CD4-positive, alpha-beta memory T cell (primary cell): Measurements from ENCODE around the gene NTN5. TPM values are rescaled to one million over a fixed set of nuclear protein-coding genes. Genes with fewer than 3 reads are reported as not detected.
"Not testable (repeated sequence)": the region's sequence is repeated elsewhere in the genome, so short reads cannot be mapped to it uniquely, and the experiment has no call there.

Source experiments
- CTCF ChIA-PET: fragments of 350-600 bp; sonication (Branson Sonifier 250); formaldehyde crosslinking; loops from one replicate; lab custom pipeline; 2021; ENCODE audit warnings: inconsistent platforms; ENCODE audit not compliant: partially characterized antibody; lab: Charles Lee
- POLR2A ChIA-PET: fragments of 350-600 bp; sonication (Branson Sonifier 250); formaldehyde crosslinking; loops from one replicate; lab custom pipeline; 2021; ENCODE audit not compliant: partially characterized antibody; lab: Charles Lee
- DNase-seq, 5 donors: peaks; one replicate each; pipeline versions ENCODE4 v3.0.0 to v3.0.0-alpha.2; 2020 to 2022; ENCODE audit warnings: mixed read lengths in 1 of 5
- H3K27ac ChIP-seq: one replicate; pipeline ENCODE4 v1.7.0; 2013; ENCODE audit warnings: low read depth, low read length
- H3K27me3 ChIP-seq: 2 replicates; pipeline ENCODE4 v1.7.0; 2013; ENCODE audit warnings: mild to moderate bottlenecking, low read length, moderate library complexity; ENCODE audit not compliant: insufficient read depth
- H3K36me3 ChIP-seq: 2 replicates; pipeline ENCODE4 v1.7.0; 2013; ENCODE audit warnings: mild to moderate bottlenecking, low read length, moderate library complexity; ENCODE audit not compliant: insufficient read depth
- H3K4me1 ChIP-seq: 2 replicates; pipeline ENCODE4 v1.7.0; 2013; ENCODE audit warnings: mild to moderate bottlenecking, low read length, moderate library complexity; ENCODE audit not compliant: insufficient read depth
- H3K4me3 ChIP-seq, 2 donors: one replicate each; pipeline ENCODE4 v1.7.0; 2013; ENCODE audit warnings: low read length in 2 of 2, mild to moderate bottlenecking in 1 of 2
- H3K9me3 ChIP-seq, 2 donors: one replicate each; pipeline ENCODE4 v1.7.0; 2013; ENCODE audit warnings: low read length in 2 of 2, control low read depth in 1 of 2; ENCODE audit not compliant: control insufficient read depth in 1 of 2
- H3K27ac Mint-ChIP-seq, 7 donors: one replicate each; pipeline ENCODE4 v1.8.0; 2020 to 2021; ENCODE audit warnings: mixed read lengths in 7 of 7, mild to moderate bottlenecking in 6 of 7, inconsistent platforms in 3 of 7, moderate library complexity in 3 of 7
- H3K27me3 Mint-ChIP-seq, 2 donors: one replicate each; pipeline ENCODE4 v1.8.0; 2020 to 2021; ENCODE audit warnings: mixed read lengths in 2 of 2
- H3K36me3 Mint-ChIP-seq, 2 donors: one replicate each; pipeline ENCODE4 v1.8.0; 2020 to 2021; ENCODE audit warnings: mixed read lengths in 2 of 2, inconsistent platforms in 1 of 2, mild to moderate bottlenecking in 1 of 2
- H3K4me1 Mint-ChIP-seq, 4 donors: one replicate each; pipeline ENCODE4 v1.8.0; 2020 to 2021; ENCODE audit warnings: mixed read lengths in 4 of 4, mild to moderate bottlenecking in 1 of 4
- H3K4me3 Mint-ChIP-seq, 8 donors: one replicate each; pipeline ENCODE4 v1.8.0; 2020 to 2021; ENCODE audit warnings: mixed read lengths in 8 of 8, mild to moderate bottlenecking in 7 of 8, moderate library complexity in 6 of 8, inconsistent platforms in 3 of 8
- H3K9me3 Mint-ChIP-seq, 8 donors: one replicate each; pipeline ENCODE4 v1.8.0; 2020 to 2021; ENCODE audit warnings: mixed read lengths in 8 of 8, mild to moderate bottlenecking in 5 of 8, inconsistent platforms in 3 of 8, moderate library complexity in 1 of 8
- intact Hi-C: fragments of 100-400 bp; cut with micrococcal nuclease; formaldehyde crosslinking; loops from one replicate; pipeline ENCODE4 v1.15.1; 2023
- polyA plus RNA-seq, 2 donors: library from polyadenylated mRNA; unstranded; fragments of 300-500 nt; fragmentation: Illumina TruSeq; gene quantifications; one replicate each; pipeline ENCODE4 v1.2.3, GENCODE V29; 2021
- total RNA-seq, 2 experiments: library from RNA; stranded (reverse); gene quantifications; one replicate each; pipeline ENCODE4 v1.2.3, GENCODE V29; 2021

Gene NTN5
- total and polyA plus RNA-seq, 4 experiments from 2014 or later: 0.62 to 3.3 (median 2.3) TPM; not detected in 1

DNA sequence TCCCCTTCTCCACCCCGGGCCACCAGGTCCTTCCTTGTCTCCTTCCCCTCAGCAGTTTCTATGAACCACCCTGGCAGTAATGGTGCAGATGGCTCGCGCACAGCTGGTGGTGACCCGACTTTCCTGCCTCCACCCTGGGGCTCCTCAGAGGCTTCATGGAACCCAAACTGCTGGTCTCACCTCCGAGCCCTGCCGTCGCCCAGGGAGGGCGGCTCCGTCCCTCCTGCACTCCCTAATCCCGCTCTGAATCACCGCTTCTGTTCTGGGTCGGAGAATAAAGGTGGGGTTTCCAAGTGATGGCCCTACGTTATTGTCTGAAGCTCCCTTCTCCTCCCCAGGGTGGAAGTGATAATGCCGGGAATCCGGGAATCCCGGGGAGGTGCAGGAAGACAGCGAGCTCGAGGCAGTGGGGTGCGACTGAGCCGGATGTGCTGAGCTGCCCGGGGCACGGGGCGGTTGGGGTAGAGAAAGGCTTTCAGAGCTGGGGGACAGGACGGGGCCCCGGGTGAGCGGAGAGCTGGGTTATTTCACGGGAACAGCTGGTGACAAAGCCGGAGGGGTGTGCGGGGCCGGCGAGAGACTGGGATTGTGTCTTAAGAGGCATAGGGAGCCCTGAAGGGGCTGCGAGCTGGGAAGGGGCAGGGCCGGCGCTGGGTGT, 23.7 kb upstream of the NTN5 start:
- no peak for DNase-seq
- no peaks in the 10 kb centered on the region for H3K9me3 Mint-ChIP-seq
- no peak overlapping the region for H3K27ac ChIP-seq
- peaks cover 7% of the 10 kb centered on the region for H3K4me1 ChIP-seq
- H3K4me3 Mint-ChIP-seq: peak overlapping the region in 7 of 8 donors; percentile 28 to 75 (median 63)
- peaks cover 0 to 8% of the 10 kb centered on the region in 2 donors for H3K27me3 Mint-ChIP-seq
- peaks cover 0 to 14% (median 7%) of the 10 kb centered on the region in 4 donors for H3K4me1 Mint-ChIP-seq
- H3K9me3 ChIP-seq: no peaks in the 10 kb centered on the region
- ChIA-PET CTCF (interaction anchor here (1.0 to 1.2 kb wide), 3 partner anchors 22 to 145 kb away, joined by 3 read pairs; no protein-coding TSS in a partner anchor), POLR2A (interaction anchor here (1.0 to 1.4 kb wide), 2 partner anchors 17 to 30 kb away, joined by 3 read pairs; no protein-coding TSS in a partner anchor)
- no peaks in the 10 kb centered on the region for H3K36me3 ChIP-seq
- H3K36me3 Mint-ChIP-seq: peaks cover 3 to 11% of the 10 kb centered on the region in 2 donors
- intact Hi-C loops: no loop called here
- H3K27me3 ChIP-seq: peaks cover 7% of the 10 kb centered on the region
- H3K4me3 ChIP-seq: no peak overlapping the region
- H3K27ac Mint-ChIP-seq: peak overlapping the region in 3 of 7 donors; percentile 29 to 60 (median 41)

DNA sequence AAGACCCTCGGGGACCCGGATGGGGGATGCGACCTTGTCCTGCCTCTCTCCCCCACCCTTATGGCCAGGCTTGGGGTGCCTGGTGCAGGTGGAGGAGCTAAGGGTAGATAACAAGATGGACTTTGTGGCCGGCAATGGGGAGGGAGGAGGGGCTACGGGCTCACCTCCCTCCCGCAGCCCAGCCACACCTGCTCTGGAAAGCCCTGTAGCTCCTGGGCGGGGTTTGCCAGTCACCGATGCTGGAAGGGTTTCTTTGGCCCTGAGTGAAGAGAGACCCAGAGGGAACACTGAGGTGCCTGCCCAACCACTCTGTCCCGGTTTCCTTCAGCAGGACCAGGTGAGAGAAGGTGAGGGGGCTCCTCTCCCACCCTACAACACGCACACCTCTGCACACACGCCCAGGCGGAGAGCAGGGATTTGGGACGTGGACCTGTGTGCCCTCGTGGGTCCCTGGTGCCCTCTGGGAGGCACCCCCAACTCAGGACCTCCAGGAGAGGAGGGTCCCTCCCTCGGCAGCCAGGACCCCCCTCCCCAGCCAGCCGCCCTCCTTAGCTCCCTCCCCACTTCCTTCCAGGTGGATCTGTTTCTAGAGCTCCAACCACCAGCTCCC, 23.0 kb upstream of the NTN5 start, which contains the start of gene FUT2:
Gene FUT2 (plus strand): TSS at position 229 of the 610 bp plus-strand sequence. CDS start 6,986 bp downstream, outside the sequence.
- H3K9me3 Mint-ChIP-seq: no peaks in the 10 kb centered on the region
- H3K36me3 Mint-ChIP-seq: peaks cover 3 to 6% of the 10 kb centered on the region in 2 donors
- Histone ChIP-seq H3K36me3 (no peaks in the 10 kb centered on the region), H3K9me3 (no peaks in the 10 kb centered on the region), H3K27ac (no peak within 1 kb of the TSS), H3K4me3 (no peak within 1 kb of the TSS), H3K4me1 (peaks cover 7% of the 10 kb centered on the region), H3K27me3 (peaks cover 7% of the 10 kb centered on the region)
- H3K27me3 Mint-ChIP-seq: peaks cover 0 to 8% of the 10 kb centered on the region in 2 donors
- H3K4me1 Mint-ChIP-seq: peaks cover 0 to 14% (median 7%) of the 10 kb centered on the region in 4 donors
- H3K27ac Mint-ChIP-seq: peak within 1 kb of the TSS in 3 of 7 donors; percentile 29 to 60 (median 41)
- ChIA-PET POLR2A (interaction anchor here (1.0 kb wide), 1 partner anchor 18 kb away, joined by 3 read pairs; no protein-coding TSS in a partner anchor), CTCF (interaction anchor here (1.0 to 1.2 kb wide), 3 partner anchors 21 to 146 kb away, joined by 3 read pairs; no protein-coding TSS in a partner anchor)
- H3K4me3 Mint-ChIP-seq: peak within 1 kb of the TSS in 7 of 8 donors; percentile 28 to 75 (median 63)
- intact Hi-C loops: no loop called here
- DNase-seq: no peak

GRCh38 chr19:48693629-48694028, 20.8 kb upstream of the NTN5 start:
- CTCF ChIA-PET: interaction anchor here (0.9 to 1.2 kb wide), 2 partner anchors 18 to 149 kb away, joined by 3 read pairs; no protein-coding TSS in a partner anchor
- DNase-seq: not testable (repeated sequence)
- peak overlapping the region in 1 of 7 donors; percentile 15 for H3K27ac Mint-ChIP-seq

GRCh38 chr19:48689449-48689848, 16.6 kb upstream of the NTN5 start:
- Histone ChIP-seq H3K4me3 (no peak overlapping the region), H3K9me3 (no peaks in the 10 kb centered on the region), H3K36me3 (no peaks in the 10 kb centered on the region), H3K4me1 (no peaks in the 10 kb centered on the region), H3K27me3 (no peaks in the 10 kb centered on the region), H3K27ac (no peak overlapping the region)
- Mint-ChIP-seq H3K36me3 (no peaks in the 10 kb centered on the region), H3K4me1 (no peaks in the 10 kb centered on the region), H3K9me3 (no peaks in the 10 kb centered on the region), H3K4me3 (no peak overlapping the region), H3K27me3 (no peaks in the 10 kb centered on the region), H3K27ac (no peak overlapping the region)
- DNase-seq: no peak
- ChIA-PET CTCF (no interaction called here), POLR2A (no interaction called here)
- intact Hi-C loops: no loop called here

More at GRCh38 chr19:48693629-48694028, 20.8 kb upstream of the NTN5 start:
- H3K36me3 ChIP-seq, H3K9me3 Mint-ChIP-seq, H3K27me3 Mint-ChIP-seq, H3K9me3 ChIP-seq, H3K27me3 ChIP-seq, H3K4me3 Mint-ChIP-seq, H3K4me1 ChIP-seq, H3K36me3 Mint-ChIP-seq, intact Hi-C loops, H3K27ac ChIP-seq, POLR2A ChIA-PET, H3K4me3 ChIP-seq: not testable (repeated sequence)
- H3K4me1 Mint-ChIP-seq: peaks cover 0 to 14% (median 7%) of the 10 kb centered on the region in 4 donors

DNA sequence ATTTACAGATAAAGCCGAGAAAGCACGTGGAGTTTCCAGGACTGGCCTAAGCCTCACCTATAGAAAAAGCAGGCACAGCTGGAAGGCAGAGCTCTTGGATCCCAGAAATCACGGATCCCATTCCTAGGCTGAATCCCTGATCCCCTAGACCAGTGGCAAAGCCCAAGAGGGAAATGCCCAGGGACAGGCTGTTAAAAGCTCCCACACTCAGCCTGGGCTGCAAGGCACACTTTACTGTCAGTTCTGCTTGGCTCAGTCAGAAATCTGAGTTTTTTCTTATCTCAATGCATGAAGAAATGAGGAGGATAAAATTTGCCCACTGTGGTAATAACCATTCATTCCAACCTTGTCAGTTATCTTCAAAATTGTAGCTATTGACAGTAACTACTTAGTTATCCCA, 15.0 kb upstream of the NTN5 start:
- CTCF ChIA-PET: no interaction called here

GRCh38 chr19:48686637-48687036, 13.8 kb upstream of the NTN5 start:
- peak overlapping the region in 1 of 7 donors; percentile 8 for H3K27ac Mint-ChIP-seq
- H3K4me1 ChIP-seq, H3K36me3 ChIP-seq, H3K4me3 ChIP-seq, H3K4me1 Mint-ChIP-seq, CTCF ChIA-PET, H3K9me3 ChIP-seq, H3K27me3 ChIP-seq, POLR2A ChIA-PET, H3K4me3 Mint-ChIP-seq, intact Hi-C loops, H3K27me3 Mint-ChIP-seq, H3K36me3 Mint-ChIP-seq, H3K27ac ChIP-seq, DNase-seq, H3K9me3 Mint-ChIP-seq: not testable (repeated sequence)

More for the DNA sequence above, 15.0 kb upstream of the NTN5 start:
- H3K36me3 ChIP-seq: no peaks in the 10 kb centered on the region
- Mint-ChIP-seq H3K9me3 (no peaks in the 10 kb centered on the region), H3K36me3 (no peaks in the 10 kb centered on the region), H3K27ac (no peak overlapping the region), H3K4me3 (no peak overlapping the region), H3K4me1 (no peaks in the 10 kb centered on the region), H3K27me3 (no peaks in the 10 kb centered on the region)
- H3K27me3 ChIP-seq: no peaks in the 10 kb centered on the region
- H3K4me3 ChIP-seq: no peak overlapping the region
- H3K4me1 ChIP-seq: no peaks in the 10 kb centered on the region
- POLR2A ChIA-PET: interaction anchor here (0.7 kb wide), 1 partner anchor 172 kb away, joined by 3 read pairs; no protein-coding TSS in a partner anchor
- intact Hi-C loops: no loop called here
- no peaks in the 10 kb centered on the region for H3K9me3 ChIP-seq
- H3K27ac ChIP-seq: no peak overlapping the region
- DNase-seq: no peak

DNA sequence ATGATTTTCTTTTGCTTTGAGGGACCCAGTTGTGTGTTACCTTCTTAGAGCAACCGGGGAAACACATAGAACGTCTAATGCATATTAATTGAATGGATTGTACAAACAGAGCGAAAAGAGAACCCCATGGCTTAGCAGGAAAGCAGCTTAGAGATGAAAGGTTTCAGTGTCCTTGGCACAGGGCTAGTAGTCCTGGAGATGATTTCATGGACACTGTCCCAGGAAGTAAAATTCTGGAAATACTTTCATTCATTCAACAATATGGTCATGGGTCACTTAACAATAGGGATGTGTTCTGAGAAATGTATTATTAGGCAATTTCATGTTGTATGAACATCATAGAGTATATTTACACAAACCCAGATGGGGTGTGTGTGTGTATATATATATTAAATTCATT, 13.3 kb upstream of the NTN5 start:
- H3K36me3 Mint-ChIP-seq: no peaks in the 10 kb centered on the region
- no peak overlapping the region for H3K27ac Mint-ChIP-seq
- H3K9me3 Mint-ChIP-seq: no peaks in the 10 kb centered on the region
- ChIA-PET CTCF (interaction anchor here (2.1 kb wide), 1 partner anchor 11 kb away, joined by 7 read pairs; no protein-coding TSS in a partner anchor), POLR2A (interaction anchor here (0.5 kb wide), 1 partner anchor 411 kb away, joined by 3 read pairs; no protein-coding TSS in a partner anchor)
- intact Hi-C loops: no loop called here
- Histone ChIP-seq H3K27me3 (no peaks in the 10 kb centered on the region), H3K4me1 (no peaks in the 10 kb centered on the region), H3K9me3 (no peaks in the 10 kb centered on the region), H3K27ac (no peak overlapping the region), H3K4me3 (no peak overlapping the region), H3K36me3 (no peaks in the 10 kb centered on the region)
- no peaks in the 10 kb centered on the region for H3K27me3 Mint-ChIP-seq
- no peak for DNase-seq
- no peaks in the 10 kb centered on the region for H3K4me1 Mint-ChIP-seq
- H3K4me3 Mint-ChIP-seq: no peak overlapping the region
